ENCODE data around the gene GNMT. TPM values are rescaled to one million over a fixed set of nuclear protein-coding genes. Genes with fewer than 3 reads are reported as not detected.
A peak's percentile ranks its signal among the peaks of the same experiment; 100 is the strongest.

Gene GNMT
- total RNA-seq, 2 donors from 2014 or later = 0.26 to 1.1 TPM

DNA sequence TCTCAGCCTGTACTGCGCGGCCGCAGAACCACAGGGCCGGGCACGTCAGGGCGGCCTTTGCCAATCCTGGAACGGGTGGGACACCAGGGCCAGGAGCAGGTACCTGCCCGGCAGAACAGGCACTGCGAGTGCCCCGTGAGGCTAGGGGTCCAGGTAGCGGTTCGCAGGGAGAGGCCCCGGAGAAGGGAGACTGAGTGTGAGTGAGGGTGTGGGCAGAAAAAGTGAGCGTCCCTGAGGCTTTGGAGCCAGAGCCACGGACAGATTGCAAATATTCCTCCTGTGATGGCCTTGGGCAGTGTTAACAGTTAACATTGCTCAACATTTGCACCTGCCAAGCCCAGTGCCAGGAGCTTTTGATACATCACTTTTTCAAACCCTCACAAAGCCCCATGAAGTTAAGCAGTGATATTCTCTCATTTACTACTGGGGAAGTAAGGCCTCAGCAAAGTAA, 491 bp downstream of the GNMT start:
- Mint-ChIP-seq H3K4me1 (ENCODE audit: low read depth in 2 of 2) (peaks cover 9 to 11% of the 10 kb centered on the region in 2 donors), H3K27me3 (peaks cover 7 to 8% of the 10 kb centered on the region in 2 donors), H3K4me3 (peak overlapping the region; percentile 77), H3K36me3 (no peaks in the 10 kb centered on the region), H3K9me3 (no peaks in the 10 kb centered on the region), H3K27ac (no peak overlapping the region)
- DNase-seq (ENCODE audit: low spot score) = no peak
- peak in 1 of 2 donors; percentile 41 for ATAC-seq

GRCh38 chr6:42962096-42962495, 1.5 kb downstream of the GNMT start:
- H3K36me3 Mint-ChIP-seq = no peaks in the 10 kb centered on the region
- H3K4me3 Mint-ChIP-seq = peak overlapping the region; percentile 30
- peaks cover 9 to 11% of the 10 kb centered on the region in 2 donors for H3K4me1 Mint-ChIP-seq (ENCODE audit: low read depth in 2 of 2)
- H3K27me3 Mint-ChIP-seq = peaks cover 7 to 8% of the 10 kb centered on the region in 2 donors
- ATAC-seq (no peak), DNase-seq (ENCODE audit: low spot score) (no peak)
- no peak overlapping the region for H3K27ac Mint-ChIP-seq
- no peaks in the 10 kb centered on the region for H3K9me3 Mint-ChIP-seq

GRCh38 chr6:42962502-42963178, 2.1 kb downstream of the GNMT start:
- H3K4me3 Mint-ChIP-seq = no peak overlapping the region
- DNase-seq (ENCODE audit: low spot score) = no peak
- H3K9me3 Mint-ChIP-seq = no peaks in the 10 kb centered on the region
- ATAC-seq = no peak
- no peaks in the 10 kb centered on the region for H3K36me3 Mint-ChIP-seq
- peaks cover 7 to 8% of the 10 kb centered on the region in 2 donors for H3K27me3 Mint-ChIP-seq
- peaks cover 9 to 11% of the 10 kb centered on the region in 2 donors for H3K4me1 Mint-ChIP-seq (ENCODE audit: low read depth in 2 of 2)
- no peak overlapping the region for H3K27ac Mint-ChIP-seq

GRCh38 chr6:42963179-42963854, 2.8 kb downstream of the GNMT start:
- Mint-ChIP-seq H3K27me3 (peaks cover 7 to 8% of the 10 kb centered on the region in 2 donors), H3K4me1 (ENCODE audit: low read depth in 2 of 2) (peaks cover 9 to 11% of the 10 kb centered on the region in 2 donors), H3K27ac (no peak overlapping the region), H3K4me3 (no peak overlapping the region), H3K36me3 (no peaks in the 10 kb centered on the region), H3K9me3 (no peaks in the 10 kb centered on the region)
- DNase-seq (ENCODE audit: low spot score) (no peak), ATAC-seq (no peak)

DNA sequence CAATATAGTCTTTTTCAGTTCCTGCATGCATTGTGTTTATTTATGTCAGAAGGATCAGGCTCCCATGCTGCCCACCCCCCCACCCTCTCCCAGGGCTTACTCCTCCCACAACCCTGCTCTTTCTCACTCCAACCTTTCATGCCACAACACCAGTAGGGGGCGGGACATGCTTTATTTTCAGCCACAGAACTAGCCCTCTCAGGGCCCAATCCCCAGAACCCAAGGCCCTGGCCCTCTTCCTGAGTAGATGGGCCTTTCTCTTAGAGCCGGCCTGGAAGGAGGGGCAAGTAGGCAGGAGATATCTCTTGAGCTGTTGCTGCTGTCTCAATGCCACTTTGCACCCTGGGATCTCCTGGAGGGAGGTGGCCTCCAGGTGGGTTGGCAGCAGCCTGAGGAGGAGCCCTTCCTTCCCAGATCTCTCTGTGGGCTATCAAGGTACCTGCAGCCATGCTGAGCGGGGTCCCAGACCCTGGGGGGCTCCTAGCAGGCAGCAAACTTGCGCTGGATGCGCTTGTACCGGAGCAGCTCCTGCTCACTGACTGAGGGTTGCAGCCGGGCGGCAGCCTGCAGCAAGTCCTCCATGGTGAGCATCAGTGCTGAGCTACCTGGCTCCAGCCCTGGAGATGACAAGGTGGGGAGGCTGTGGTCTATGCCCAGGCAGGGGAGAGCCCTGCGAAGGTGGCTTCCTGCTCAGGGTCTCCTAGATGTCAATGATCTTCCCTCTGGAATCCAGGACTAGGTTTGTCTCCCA, 3.5 kb downstream of the GNMT start:
- H3K9me3 Mint-ChIP-seq = no peaks in the 10 kb centered on the region
- H3K27ac Mint-ChIP-seq = no peak overlapping the region
- H3K27me3 Mint-ChIP-seq = peaks cover 7 to 8% of the 10 kb centered on the region in 2 donors
- no peak overlapping the region for H3K4me3 Mint-ChIP-seq
- no peaks in the 10 kb centered on the region for H3K36me3 Mint-ChIP-seq
- H3K4me1 Mint-ChIP-seq (ENCODE audit: low read depth in 2 of 2) = peaks cover 9 to 11% of the 10 kb centered on the region in 2 donors
- DNase-seq (ENCODE audit: low spot score) (no peak), ATAC-seq (no peak)

GRCh38 chr6:42966571-42966970, 6.0 kb downstream of the GNMT start:
- H3K9me3 Mint-ChIP-seq = no peaks in the 10 kb centered on the region
- DNase-seq (ENCODE audit: low spot score) = no peak
- H3K4me1 Mint-ChIP-seq (ENCODE audit: low read depth in 2 of 2) = peaks cover 3 to 5% of the 10 kb centered on the region in 2 donors
- H3K4me3 Mint-ChIP-seq = no peak overlapping the region
- no peaks in the 10 kb centered on the region for H3K36me3 Mint-ChIP-seq
- no peak for ATAC-seq
- no peak overlapping the region for H3K27ac Mint-ChIP-seq
- peaks cover 0 to 3% of the 10 kb centered on the region in 2 donors for H3K27me3 Mint-ChIP-seq

GRCh38 chr6:42967228-42967627, 6.7 kb downstream of the GNMT start:
- ATAC-seq = no peak
- H3K36me3 Mint-ChIP-seq = no peaks in the 10 kb centered on the region
- H3K4me1 Mint-ChIP-seq (ENCODE audit: low read depth in 2 of 2) = peaks cover 3 to 7% of the 10 kb centered on the region in 2 donors
- no peak for DNase-seq (ENCODE audit: low spot score)
- no peak overlapping the region for H3K4me3 Mint-ChIP-seq
- H3K27me3 Mint-ChIP-seq = no peaks in the 10 kb centered on the region
- H3K27ac Mint-ChIP-seq = no peak overlapping the region
- H3K9me3 Mint-ChIP-seq = no peaks in the 10 kb centered on the region

DNA sequence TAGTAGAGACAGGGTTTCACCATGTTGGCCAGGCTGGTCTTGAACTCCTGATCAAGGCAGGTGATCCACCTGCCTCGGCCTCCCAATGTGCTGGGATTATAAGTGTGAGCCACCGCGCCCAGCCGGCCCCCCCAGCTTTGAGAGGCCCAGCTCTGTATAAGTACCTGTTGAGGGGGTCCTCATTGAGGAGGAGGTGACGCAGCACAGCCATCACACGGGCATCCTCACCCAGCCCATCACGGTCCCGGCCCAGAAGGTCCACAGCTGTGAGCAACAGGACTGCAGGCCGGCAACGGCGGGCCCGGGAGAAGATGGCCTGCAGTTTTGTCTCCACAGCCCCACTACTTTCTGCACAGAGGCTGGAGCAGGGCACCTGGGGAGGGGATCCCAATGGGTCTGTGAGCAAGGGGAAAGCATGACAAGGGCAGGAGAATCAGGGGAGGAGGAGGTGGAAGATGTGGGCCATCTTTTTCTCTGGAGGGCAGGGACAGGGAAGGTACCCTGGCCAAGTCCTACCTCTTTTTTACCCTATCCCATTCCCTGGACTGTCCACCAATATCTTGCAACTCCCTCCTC, 7.7 kb downstream of the GNMT start:
- Mint-ChIP-seq H3K4me3 (no peak overlapping the region), H3K27ac (no peak overlapping the region), H3K4me1 (ENCODE audit: low read depth in 2 of 2) (peaks cover 3 to 7% of the 10 kb centered on the region in 2 donors), H3K9me3 (no peaks in the 10 kb centered on the region), H3K36me3 (no peaks in the 10 kb centered on the region), H3K27me3 (no peaks in the 10 kb centered on the region)
- no peak for DNase-seq (ENCODE audit: low spot score)
- no peak for ATAC-seq

DNA sequence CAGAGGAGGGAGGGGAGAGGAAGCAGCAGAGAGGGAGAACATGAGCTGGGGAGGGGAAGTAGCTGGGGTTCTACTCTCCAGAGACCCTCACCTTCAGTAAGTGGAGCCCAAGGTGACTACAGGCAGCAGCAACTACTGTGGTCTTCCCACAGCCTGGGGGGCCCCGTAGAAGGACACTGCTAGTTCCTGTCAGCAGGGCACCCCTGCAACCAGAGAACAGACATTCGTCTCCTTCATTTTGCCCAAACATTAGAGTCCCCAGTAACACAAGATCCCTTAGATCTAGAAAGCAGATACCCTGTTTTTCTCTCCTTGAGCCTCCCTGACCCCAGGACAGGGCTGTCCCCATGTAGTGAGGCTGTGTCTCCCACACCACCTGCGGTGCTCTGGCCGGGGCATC, 8.2 kb downstream of the GNMT start:
- no peak for ATAC-seq
- no peaks in the 10 kb centered on the region for H3K9me3 Mint-ChIP-seq
- H3K4me3 Mint-ChIP-seq = no peak overlapping the region
- H3K4me1 Mint-ChIP-seq (ENCODE audit: low read depth in 2 of 2) = peaks cover 3 to 7% of the 10 kb centered on the region in 2 donors
- no peaks in the 10 kb centered on the region for H3K27me3 Mint-ChIP-seq
- H3K36me3 Mint-ChIP-seq = no peaks in the 10 kb centered on the region
- no peak for DNase-seq (ENCODE audit: low spot score)
- H3K27ac Mint-ChIP-seq = no peak overlapping the region

DNA sequence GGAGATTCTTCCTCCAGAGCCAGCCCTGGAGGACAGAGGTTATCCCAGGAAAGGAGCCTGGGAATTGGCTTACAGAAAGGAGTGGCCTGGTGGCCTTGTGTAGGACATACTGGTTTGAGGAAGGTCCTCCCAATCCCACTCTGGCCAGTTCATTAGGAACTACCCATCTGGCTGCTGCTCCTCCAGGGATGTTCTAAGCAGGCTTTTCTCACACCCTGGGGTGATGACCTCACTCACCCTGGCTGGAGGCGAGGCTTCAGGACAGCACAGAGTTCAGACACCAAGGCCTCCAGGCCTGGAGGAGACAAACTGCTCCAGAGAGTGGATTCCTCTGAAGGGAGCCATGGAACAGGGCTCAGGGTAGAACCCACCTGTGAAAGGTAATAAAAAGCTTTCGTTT, 8.9 kb downstream of the GNMT start:
- no peak overlapping the region for H3K4me3 Mint-ChIP-seq
- ATAC-seq (no peak), DNase-seq (ENCODE audit: low spot score) (no peak)
- no peak overlapping the region for H3K27ac Mint-ChIP-seq
- H3K27me3 Mint-ChIP-seq = no peaks in the 10 kb centered on the region
- H3K4me1 Mint-ChIP-seq (ENCODE audit: low read depth in 2 of 2) = peaks cover 3 to 7% of the 10 kb centered on the region in 2 donors
- no peaks in the 10 kb centered on the region for H3K36me3 Mint-ChIP-seq
- no peaks in the 10 kb centered on the region for H3K9me3 Mint-ChIP-seq

DNA sequence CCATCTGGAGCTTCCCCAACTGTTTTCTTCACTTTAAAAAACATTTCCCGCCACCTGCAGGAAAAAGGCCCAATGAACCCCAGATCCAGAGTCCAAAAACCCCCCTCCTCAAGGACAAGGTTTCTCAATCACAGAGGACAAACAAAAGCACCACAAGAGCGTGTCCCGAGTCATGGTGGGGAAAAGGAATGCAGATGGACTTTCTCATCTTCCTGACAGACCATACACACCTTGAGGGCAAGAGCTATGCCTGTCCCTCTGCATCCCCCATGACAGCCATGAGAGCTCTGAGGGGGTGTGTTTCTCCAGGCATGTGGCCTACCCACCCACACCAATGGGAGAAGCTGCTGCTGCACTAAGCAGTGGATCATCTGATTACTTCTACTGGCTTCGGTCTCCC, 9.4 kb downstream of the GNMT start:
- Mint-ChIP-seq H3K27me3 (no peaks in the 10 kb centered on the region), H3K27ac (no peak overlapping the region), H3K9me3 (no peaks in the 10 kb centered on the region), H3K4me1 (ENCODE audit: low read depth in 2 of 2) (peaks cover 3 to 7% of the 10 kb centered on the region in 2 donors), H3K36me3 (no peaks in the 10 kb centered on the region), H3K4me3 (no peak overlapping the region)
- ATAC-seq (no peak), DNase-seq (ENCODE audit: low spot score) (no peak)

- Mint-ChIP-seq H3K27ac (no peak overlapping the region), H3K36me3 (no peaks in the 10 kb centered on the region), H3K4me1 (ENCODE audit: low read depth in 2 of 2) (peaks cover 3 to 7% of the 10 kb centered on the region in 2 donors), H3K4me3 (no peak overlapping the region), H3K9me3 (no peaks in the 10 kb centered on the region), H3K27me3 (no peaks in the 10 kb centered on the region)
- DNase-seq (ENCODE audit: low spot score) = no peak
- ATAC-seq = no peak
These were observed 10.5 kb downstream of the GNMT start for GRCh38 chr6:42970871-42971612.

DNA sequence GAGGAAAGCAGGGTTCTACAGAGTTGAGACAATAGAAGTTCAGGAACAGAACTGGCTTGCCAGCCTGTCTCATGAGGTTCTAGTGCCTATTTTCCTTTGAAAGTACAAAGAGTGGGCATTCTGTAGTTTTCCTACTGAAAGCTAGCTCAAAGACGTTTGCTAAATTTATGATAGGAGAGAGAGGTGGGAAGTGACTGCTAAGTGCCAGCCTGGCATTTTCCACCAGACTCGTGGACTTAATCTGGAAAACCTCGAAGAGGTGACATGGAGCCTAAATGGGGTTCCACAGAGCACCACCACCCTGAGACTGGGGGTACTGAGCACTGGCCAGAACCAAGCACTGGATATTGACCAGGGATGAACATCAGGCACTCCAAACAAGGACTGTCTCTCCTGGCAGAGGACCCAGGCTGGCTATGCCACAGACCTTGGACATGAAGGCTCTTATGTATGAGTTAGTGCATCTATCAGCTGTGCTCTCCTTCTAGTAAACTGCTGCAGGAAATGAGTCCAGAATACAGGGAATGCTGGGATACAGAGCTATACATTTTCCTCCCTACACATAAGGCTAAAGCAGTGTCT, 11.3 kb downstream of the GNMT start:
- Mint-ChIP-seq H3K36me3 (peaks cover 3% of the 10 kb centered on the region), H3K9me3 (no peaks in the 10 kb centered on the region), H3K4me3 (no peak overlapping the region), H3K27ac (no peak overlapping the region), H3K4me1 (ENCODE audit: low read depth in 2 of 2) (peaks cover 7 to 10% of the 10 kb centered on the region in 2 donors), H3K27me3 (no peaks in the 10 kb centered on the region)
- no peak for DNase-seq (ENCODE audit: low spot score)
- ATAC-seq = no peak
